IPS-20b (cell line): ENCODE results near the gene TRIM24.

Source experiments
- H3K27ac ChIP-seq: one replicate; pipeline ENCODE4 v1.5.1; 2013; ENCODE audit warnings: low read length
- H3K27me3 ChIP-seq: 2 replicates; pipeline ENCODE4 v1.6.1; 2013; ENCODE audit warnings: mild to moderate bottlenecking, low read length, inconsistent platforms; ENCODE audit not compliant: insufficient read depth
- H3K36me3 ChIP-seq: 2 replicates; pipeline ENCODE4 v1.6.1; 2013; ENCODE audit warnings: low read depth, mild to moderate bottlenecking, inconsistent platforms, low read length, moderate library complexity; ENCODE audit not compliant: insufficient read depth
- H3K4me1 ChIP-seq: 2 replicates; pipeline ENCODE4 v1.6.1; 2013; ENCODE audit warnings: mild to moderate bottlenecking, control low read depth, inconsistent platforms, low read length, moderate library complexity; ENCODE audit not compliant: insufficient read depth
- H3K4me3 ChIP-seq: 2 replicates; pipeline ENCODE4 v1.5.1; 2013; ENCODE audit warnings: mild to moderate bottlenecking, low read length, inconsistent platforms
- H3K9ac ChIP-seq: 2 replicates; pipeline ENCODE4 v1.6.1; 2013; ENCODE audit warnings: low read depth, mild to moderate bottlenecking, inconsistent platforms, low read length, moderate library complexity
- H3K9me3 ChIP-seq: 2 replicates; pipeline ENCODE4 v1.6.1; 2013; ENCODE audit warnings: mild to moderate bottlenecking, low read depth, low read length, inconsistent platforms; ENCODE audit not compliant: insufficient read depth

The TRIM24 gene

GRCh38 chr7:138549082-138549481, 89.0 kb downstream of the TRIM24 start:
- Histone ChIP-seq H3K9me3 (peaks cover 5% of the 10 kb centered on the region), H3K27me3 (no peaks in the 10 kb centered on the region), H3K9ac (no peak overlapping the region), H3K27ac (no peak overlapping the region), H3K4me3 (no peak overlapping the region), H3K36me3 (peaks cover 99% of the 10 kb centered on the region), H3K4me1 (no peaks in the 10 kb centered on the region)

GRCh38 chr7:138550337-138550736, 90.3 kb downstream of the TRIM24 start:
- H3K27ac ChIP-seq: no peak overlapping the region
- peaks cover 99% of the 10 kb centered on the region for H3K36me3 ChIP-seq
- H3K27me3 ChIP-seq: no peaks in the 10 kb centered on the region
- H3K4me3 ChIP-seq: no peak overlapping the region
- H3K9me3 ChIP-seq: peaks cover 15% of the 10 kb centered on the region
- no peaks in the 10 kb centered on the region for H3K4me1 ChIP-seq
- H3K9ac ChIP-seq: no peak overlapping the region

GRCh38 chr7:138551102-138551501, 91.0 kb downstream of the TRIM24 start:
- H3K27ac ChIP-seq: no peak overlapping the region
- peaks cover 21% of the 10 kb centered on the region for H3K9me3 ChIP-seq
- no peaks in the 10 kb centered on the region for H3K27me3 ChIP-seq
- no peak overlapping the region for H3K9ac ChIP-seq
- no peak overlapping the region for H3K4me3 ChIP-seq
- H3K36me3 ChIP-seq: peaks cover 99% of the 10 kb centered on the region
- H3K4me1 ChIP-seq: no peaks in the 10 kb centered on the region

- H3K4me3 ChIP-seq: no peak overlapping the region
- no peak overlapping the region for H3K9ac ChIP-seq
- H3K9me3 ChIP-seq: peaks cover 40% of the 10 kb centered on the region
- H3K27me3 ChIP-seq: no peaks in the 10 kb centered on the region
- no peaks in the 10 kb centered on the region for H3K4me1 ChIP-seq
- no peak overlapping the region for H3K27ac ChIP-seq
- peaks cover 100% of the 10 kb centered on the region for H3K36me3 ChIP-seq
Measured at GRCh38 chr7:138553805-138554204, 93.7 kb downstream of the TRIM24 start.

GRCh38 chr7:138554674-138555073, 94.6 kb downstream of the TRIM24 start:
- Histone ChIP-seq H3K27me3 (no peaks in the 10 kb centered on the region), H3K9me3 (peaks cover 40% of the 10 kb centered on the region), H3K9ac (no peak overlapping the region), H3K4me3 (no peak overlapping the region), H3K4me1 (no peaks in the 10 kb centered on the region), H3K27ac (no peak overlapping the region), H3K36me3 (peaks cover 100% of the 10 kb centered on the region)

- H3K4me1 ChIP-seq: no peaks in the 10 kb centered on the region
- H3K27ac ChIP-seq: no peak overlapping the region
- H3K27me3 ChIP-seq: no peaks in the 10 kb centered on the region
- no peak overlapping the region for H3K9ac ChIP-seq
- H3K9me3 ChIP-seq: peaks cover 40% of the 10 kb centered on the region
- H3K36me3 ChIP-seq: peaks cover 100% of the 10 kb centered on the region
- no peak overlapping the region for H3K4me3 ChIP-seq
Measured at GRCh38 chr7:138555684-138556083, 95.6 kb downstream of the TRIM24 start.

- H3K4me1 ChIP-seq: no peaks in the 10 kb centered on the region
- no peak overlapping the region for H3K27ac ChIP-seq
- peaks cover 40% of the 10 kb centered on the region for H3K9me3 ChIP-seq
- H3K27me3 ChIP-seq: no peaks in the 10 kb centered on the region
- peaks cover 100% of the 10 kb centered on the region for H3K36me3 ChIP-seq
- no peak overlapping the region for H3K9ac ChIP-seq
- no peak overlapping the region for H3K4me3 ChIP-seq
Measured at GRCh38 chr7:138556771-138557484, 96.9 kb downstream of the TRIM24 start.

- no peaks in the 10 kb centered on the region for H3K27me3 ChIP-seq
- no peak overlapping the region for H3K9ac ChIP-seq
- peaks cover 100% of the 10 kb centered on the region for H3K36me3 ChIP-seq
- peaks cover 50% of the 10 kb centered on the region for H3K9me3 ChIP-seq
- H3K27ac ChIP-seq: no peak overlapping the region
- H3K4me3 ChIP-seq: no peak overlapping the region
- no peaks in the 10 kb centered on the region for H3K4me1 ChIP-seq
Measured at GRCh38 chr7:138559448-138559847, 99.4 kb downstream of the TRIM24 start.

GRCh38 chr7:138563808-138564207, 103.7 kb downstream of the TRIM24 start:
- Histone ChIP-seq H3K27me3 (no peaks in the 10 kb centered on the region), H3K4me3 (no peak overlapping the region), H3K36me3 (peaks cover 100% of the 10 kb centered on the region), H3K27ac (no peak overlapping the region), H3K9me3 (peaks cover 31% of the 10 kb centered on the region), H3K4me1 (no peaks in the 10 kb centered on the region), H3K9ac (no peak overlapping the region)

GRCh38 chr7:138564365-138564764, 104.3 kb downstream of the TRIM24 start:
- Histone ChIP-seq H3K4me1 (no peaks in the 10 kb centered on the region), H3K9ac (no peak overlapping the region), H3K27ac (no peak overlapping the region), H3K27me3 (no peaks in the 10 kb centered on the region), H3K36me3 (peaks cover 100% of the 10 kb centered on the region), H3K9me3 (peaks cover 31% of the 10 kb centered on the region), H3K4me3 (no peak overlapping the region)

- Histone ChIP-seq H3K4me3 (no peak overlapping the region), H3K9me3 (peaks cover 31% of the 10 kb centered on the region), H3K9ac (no peak overlapping the region), H3K27ac (no peak overlapping the region), H3K27me3 (no peaks in the 10 kb centered on the region), H3K36me3 (peaks cover 100% of the 10 kb centered on the region), H3K4me1 (no peaks in the 10 kb centered on the region)
Measured at GRCh38 chr7:138565071-138565450, 105.0 kb downstream of the TRIM24 start.

GRCh38 chr7:138565451-138566114, 105.5 kb downstream of the TRIM24 start:
- Histone ChIP-seq H3K27me3 (no peaks in the 10 kb centered on the region), H3K4me1 (no peaks in the 10 kb centered on the region), H3K9ac (no peak overlapping the region), H3K27ac (no peak overlapping the region), H3K9me3 (peaks cover 31% of the 10 kb centered on the region), H3K4me3 (no peak overlapping the region), H3K36me3 (peaks cover 100% of the 10 kb centered on the region)
